Tibial nerve (tissue), 4 donors: ENCODE data around the gene POGK. TPM values are rescaled to one million over a fixed set of nuclear protein-coding genes. Genes with fewer than 3 reads are reported as not detected.

Source experiments
- DNase-seq, 2 donors: peaks; one replicate each; pipeline ENCODE4 v3.0.0-alpha.2; 2019; ENCODE audit warnings: low spot score in 2 of 2
- H3K27ac ChIP-seq, 4 donors: fragments of 200-600 bp; sonication (generic) in 3 of 4; one replicate each; pipeline ENCODE4 v1.5.1; 2017 to 2019; ENCODE audit warnings: mild to moderate bottlenecking in 1 of 4
- H3K27me3 ChIP-seq, 2 donors: fragments of 200-600 bp; sonication (generic) in 1 of 2; one replicate each; pipeline versions ENCODE4 v1.5.1 to v1.6.0; 2017 to 2019
- H3K36me3 ChIP-seq, 3 donors: fragments of 200-600 bp; sonication (generic); one replicate each; pipeline ENCODE4 v1.5.1; 2018 to 2019
- H3K4me1 ChIP-seq, 4 donors: fragments of 200-600 bp; sonication (generic) in 3 of 4; one replicate each; pipeline ENCODE4 v1.5.1; 2017 to 2019
- H3K4me3 ChIP-seq, 4 donors: fragments of 200-600 bp; sonication (generic) in 3 of 4; one replicate each; pipeline ENCODE4 v1.5.1; 2017 to 2019; ENCODE audit warnings: mild to moderate bottlenecking in 1 of 4, moderate library complexity in 1 of 4
- H3K9me3 ChIP-seq, 4 donors: fragments of 200-600 bp; sonication (generic) in 3 of 4; one replicate each; pipeline ENCODE4 v1.5.1; 2017 to 2019
- EP300 ChIP-seq, 2 donors: sonication (generic); formaldehyde crosslinking; IDR thresholded peaks; one replicate each; pipeline ENCODE4 v1.6.1; 2017; ENCODE audit warnings: antibody characterized with exemption in 2 of 2, mild to moderate bottlenecking in 1 of 2
- POLR2A ChIP-seq, 2 donors: fragments of 450-650 bp; IDR thresholded peaks; one replicate each; pipeline ENCODE4 v1.6.1; 2017; ENCODE audit warnings: antibody characterized with exemption in 2 of 2, mild to moderate bottlenecking in 2 of 2, moderate library complexity in 2 of 2
- WGBS, 2 donors: methylation state at CpG; one replicate each; pipeline ENCODE4 v1.1.5; 2018; 5-methylcytosine and 5-hydroxymethylcytosine counted together
- total RNA-seq, 4 donors: library from RNA; depleted of rRNA; stranded (reverse); fragments of >200 nt; gene quantifications; one replicate each; pipeline ENCODE4 v1.1.0, GENCODE V29; 2016
- TF ChIP-seq, protein P1 (sequence below), 5 experiments: fragments of 200-600 bp in 3 of 5; fragments of 450-650 bp in 2 of 5; sonication (generic) in 3 of 5; IDR thresholded peaks; one replicate each; pipeline ENCODE4 v1.5.1; 2016 to 2019; ENCODE audit warnings: antibody characterized with exemption in 5 of 5, mild to moderate bottlenecking in 3 of 5, moderate library complexity in 2 of 5

Gene POGK
- total RNA-seq, 4 donors from 2014 or later = 27.8 to 37.7 (median 32.8) TPM

DNA sequence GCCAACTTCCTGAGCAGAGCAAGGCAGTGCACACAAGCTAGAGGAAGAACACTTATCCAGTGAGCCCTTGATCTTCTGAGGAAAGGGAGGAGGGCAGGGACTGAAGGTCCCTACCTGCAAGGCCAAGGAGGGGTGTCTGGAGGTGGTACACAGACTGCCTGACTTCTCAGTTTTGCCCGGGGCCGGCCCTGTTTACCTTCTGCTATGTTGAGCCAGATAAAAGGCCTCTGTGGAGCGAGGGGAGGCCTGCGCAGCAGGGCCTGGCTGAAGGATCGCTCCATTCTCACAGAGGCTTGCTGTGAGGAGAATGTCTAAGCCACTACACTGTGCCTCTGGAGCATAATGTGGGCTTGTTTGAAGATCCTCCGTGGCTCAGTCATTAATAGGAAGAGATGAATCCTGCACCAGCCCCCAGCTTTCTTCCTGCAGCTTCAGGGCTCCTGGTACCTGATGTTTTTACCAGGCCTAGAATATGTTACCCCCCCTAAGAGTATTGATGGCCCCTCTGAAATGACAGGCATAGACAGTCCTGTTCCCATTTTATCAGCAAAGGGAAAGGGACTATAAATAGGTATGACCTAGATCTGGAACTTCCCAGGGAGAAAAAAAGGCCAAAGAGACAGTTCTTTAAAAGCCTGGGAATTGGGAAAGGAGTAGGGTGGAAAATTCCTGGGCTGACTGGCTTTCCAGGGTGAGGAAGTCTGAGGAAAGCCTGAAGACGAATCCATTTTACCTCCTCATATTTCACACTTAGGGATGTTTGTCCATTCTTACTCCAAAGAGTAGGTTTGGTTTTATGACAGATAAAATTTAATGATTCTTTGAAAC is 4.7 kb downstream of the POGK start:
- 23 to 43% methylated on average over 7 of the region's 7 CpGs for WGBS, 2 donors
- no peak overlapping the region for H3K4me3 ChIP-seq
- H3K4me1 ChIP-seq = peaks cover 0 to 62% (median 38%) of the 10 kb centered on the region in 4 donors

DNA sequence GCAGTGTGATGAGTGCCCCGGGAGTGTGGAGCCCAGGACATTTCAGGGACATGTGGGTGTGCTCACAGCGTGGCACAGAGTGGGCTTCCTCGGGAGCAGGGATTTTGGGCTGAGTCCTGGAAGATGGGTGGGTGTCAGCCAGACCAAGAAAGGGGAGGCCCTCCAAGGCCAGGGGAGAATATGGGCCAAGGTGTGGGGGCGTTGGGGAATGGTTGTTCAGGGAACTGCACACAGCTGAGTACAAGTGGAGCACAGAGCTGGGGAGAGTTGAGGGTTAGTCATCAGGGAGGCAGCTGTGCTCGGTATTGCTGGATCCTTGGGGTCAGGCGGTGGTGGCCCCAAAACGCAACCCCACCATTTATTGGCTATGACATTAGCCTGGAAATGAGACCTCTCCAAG is 5.5 kb downstream of the POGK start:
- no peak overlapping the region for H3K4me3 ChIP-seq
- 38 to 44% methylated on average over 7 of the region's 7 CpGs for WGBS, 2 donors
- H3K36me3 ChIP-seq = peaks cover 0 to 89% (median 5%) of the 10 kb centered on the region in 3 donors
- no peaks in the 10 kb centered on the region for H3K9me3 ChIP-seq
- TF ChIP-seq, protein P1, sequence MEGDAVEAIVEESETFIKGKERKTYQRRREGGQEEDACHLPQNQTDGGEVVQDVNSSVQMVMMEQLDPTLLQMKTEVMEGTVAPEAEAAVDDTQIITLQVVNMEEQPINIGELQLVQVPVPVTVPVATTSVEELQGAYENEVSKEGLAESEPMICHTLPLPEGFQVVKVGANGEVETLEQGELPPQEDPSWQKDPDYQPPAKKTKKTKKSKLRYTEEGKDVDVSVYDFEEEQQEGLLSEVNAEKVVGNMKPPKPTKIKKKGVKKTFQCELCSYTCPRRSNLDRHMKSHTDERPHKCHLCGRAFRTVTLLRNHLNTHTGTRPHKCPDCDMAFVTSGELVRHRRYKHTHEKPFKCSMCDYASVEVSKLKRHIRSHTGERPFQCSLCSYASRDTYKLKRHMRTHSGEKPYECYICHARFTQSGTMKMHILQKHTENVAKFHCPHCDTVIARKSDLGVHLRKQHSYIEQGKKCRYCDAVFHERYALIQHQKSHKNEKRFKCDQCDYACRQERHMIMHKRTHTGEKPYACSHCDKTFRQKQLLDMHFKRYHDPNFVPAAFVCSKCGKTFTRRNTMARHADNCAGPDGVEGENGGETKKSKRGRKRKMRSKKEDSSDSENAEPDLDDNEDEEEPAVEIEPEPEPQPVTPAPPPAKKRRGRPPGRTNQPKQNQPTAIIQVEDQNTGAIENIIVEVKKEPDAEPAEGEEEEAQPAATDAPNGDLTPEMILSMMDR (IDR thresholded peaks at IDR 0.05) = no peak
- TF ChIP-seq EP300 (IDR thresholded peaks at IDR 0.05) (no peak), POLR2A (IDR thresholded peaks at IDR 0.05) (no peak)
- H3K4me1 ChIP-seq = peaks cover 0 to 62% (median 38%) of the 10 kb centered on the region in 4 donors
- H3K27ac ChIP-seq = peak overlapping the region in 3 of 4 donors; percentile 57 to 71 (median 62)
- no peaks in the 10 kb centered on the region for H3K27me3 ChIP-seq
- no peak for DNase-seq

More for the DNA sequence above, 4.7 kb downstream of the POGK start:
- H3K27me3 ChIP-seq = no peaks in the 10 kb centered on the region
- DNase-seq = no peak
- H3K9me3 ChIP-seq = no peaks in the 10 kb centered on the region
- TF ChIP-seq, protein P1 (IDR thresholded peaks at IDR 0.05) = no peak
- peaks cover 0 to 81% (median 5%) of the 10 kb centered on the region in 3 donors for H3K36me3 ChIP-seq
- peak overlapping the region in 3 of 4 donors; percentile 57 to 71 (median 62) for H3K27ac ChIP-seq

- Histone ChIP-seq H3K27me3 (no peaks in the 10 kb centered on the region), H3K27ac (no peak overlapping the region), H3K9me3 (no peaks in the 10 kb centered on the region), H3K4me1 (peaks cover 0 to 50% (median 23%) of the 10 kb centered on the region in 4 donors), H3K36me3 (peaks cover 3 to 98% (median 5%) of the 10 kb centered on the region in 3 donors), H3K4me3 (no peak overlapping the region)
- TF ChIP-seq EP300 (IDR thresholded peaks at IDR 0.05) = no peak
- no peak for TF ChIP-seq POLR2A (IDR thresholded peaks at IDR 0.05)
- TF ChIP-seq, protein P1 (IDR thresholded peaks at IDR 0.05) = no peak
- no peak for DNase-seq
These were observed 8.9 kb downstream of the POGK start for GRCh38 chr1:166848193-166848592.

DNA sequence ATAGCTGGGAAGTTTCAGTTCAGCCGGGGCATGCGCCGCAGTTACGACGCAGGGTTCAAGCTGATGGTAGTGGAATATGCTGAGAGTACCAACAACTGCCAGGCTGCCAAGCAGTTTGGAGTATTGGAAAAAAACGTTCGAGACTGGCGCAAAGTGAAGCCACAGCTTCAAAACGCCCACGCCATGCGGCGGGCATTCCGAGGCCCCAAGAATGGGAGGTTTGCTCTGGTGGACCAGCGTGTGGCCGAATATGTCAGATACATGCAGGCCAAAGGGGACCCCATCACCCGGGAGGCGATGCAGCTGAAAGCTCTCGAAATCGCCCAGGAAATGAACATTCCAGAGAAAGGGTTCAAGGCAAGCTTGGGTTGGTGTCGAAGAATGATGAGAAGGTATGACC is 9.9 kb downstream of the POGK start:
- Histone ChIP-seq H3K4me3 (no peak overlapping the region), H3K27me3 (no peaks in the 10 kb centered on the region), H3K36me3 (peaks cover 3 to 98% (median 5%) of the 10 kb centered on the region in 3 donors), H3K27ac (no peak overlapping the region), H3K4me1 (peaks cover 0 to 40% (median 14%) of the 10 kb centered on the region in 4 donors), H3K9me3 (no peaks in the 10 kb centered on the region)
- 97% methylated on average over 20 of the region's 20 CpGs for WGBS, 2 donors
- no peak for DNase-seq
- TF ChIP-seq, protein P1 (IDR thresholded peaks at IDR 0.05) = no peak
- TF ChIP-seq EP300 (IDR thresholded peaks at IDR 0.05) (no peak), POLR2A (IDR thresholded peaks at IDR 0.05) (no peak)

DNA sequence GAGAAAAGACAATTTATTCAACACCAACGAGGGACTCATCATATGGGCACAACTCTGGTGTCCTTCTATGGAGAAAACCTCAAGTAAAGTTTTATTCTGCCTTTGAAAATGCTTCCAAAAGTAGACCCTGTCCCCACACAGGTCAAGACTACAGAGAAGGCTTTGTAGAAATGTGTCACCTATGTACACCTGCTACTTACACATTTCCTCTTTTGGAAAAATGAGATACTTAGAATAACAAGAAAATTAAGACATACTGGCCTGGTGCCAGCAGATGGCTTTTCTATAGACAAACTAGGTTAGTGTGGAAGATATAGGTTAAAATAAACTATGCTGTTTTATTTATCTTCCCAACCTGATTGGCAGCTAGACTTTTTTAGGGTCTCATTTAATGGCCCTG is 13.6 kb downstream of the POGK start:
- Histone ChIP-seq H3K27me3 (no peaks in the 10 kb centered on the region), H3K4me3 (no peak overlapping the region), H3K36me3 (peaks cover 1 to 94% (median 3%) of the 10 kb centered on the region in 3 donors), H3K4me1 (peaks cover 0 to 38% (median 0%) of the 10 kb centered on the region in 4 donors), H3K27ac (no peak overlapping the region), H3K9me3 (no peaks in the 10 kb centered on the region)
- TF ChIP-seq, protein P1 (IDR thresholded peaks at IDR 0.05) = no peak
- TF ChIP-seq POLR2A (IDR thresholded peaks at IDR 0.05) = no peak
- TF ChIP-seq EP300 (IDR thresholded peaks at IDR 0.05) = no peak
- 0 to 27% methylated on average over 1 of the region's 1 CpG for WGBS, 2 donors
- DNase-seq = no peak
